ENCODE data around the gene ZNF488. TPM values are rescaled to one million over a fixed set of nuclear protein-coding genes. Genes with fewer than 3 reads are reported as not detected.

ZNF488 gene
- total RNA-seq, 1 donor from 2014 or later, result not detected

DNA sequence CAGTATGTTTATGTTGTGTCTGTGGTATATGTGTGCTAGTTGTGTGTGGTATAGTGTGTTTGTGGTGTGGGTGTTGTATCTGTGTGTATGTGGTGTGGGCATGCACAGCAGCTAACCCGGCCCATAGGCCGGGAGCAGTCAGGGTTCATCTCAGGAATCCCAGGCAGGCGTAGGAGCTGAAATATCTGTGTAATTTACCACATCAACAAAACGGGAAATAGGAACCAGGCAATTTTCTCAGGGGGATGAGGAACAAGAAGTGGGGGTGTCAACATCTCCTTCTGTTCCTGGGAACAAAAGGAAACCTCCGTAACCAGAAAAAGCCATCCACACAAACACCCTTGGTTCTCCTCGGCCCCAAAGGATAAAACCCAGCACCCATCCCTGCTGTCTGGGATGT, 24.5 kb upstream of the ZNF488 start:
- Mint-ChIP-seq H3K27me3 (no peaks in the 10 kb centered on the region), H3K27ac (no peak overlapping the region), H3K9me3 (no peaks in the 10 kb centered on the region), H3K4me3 (no peak overlapping the region), H3K4me1 (no peaks in the 10 kb centered on the region), H3K36me3 (ENCODE audit: low read depth) (no peaks in the 10 kb centered on the region)
- ATAC-seq (ENCODE audit: low read depth) (no peak), DNase-seq (no peak)
- ChIA-PET POLR2A (no interaction called here), CTCF (no interaction called here)
- TF ChIP-seq, protein P1, sequence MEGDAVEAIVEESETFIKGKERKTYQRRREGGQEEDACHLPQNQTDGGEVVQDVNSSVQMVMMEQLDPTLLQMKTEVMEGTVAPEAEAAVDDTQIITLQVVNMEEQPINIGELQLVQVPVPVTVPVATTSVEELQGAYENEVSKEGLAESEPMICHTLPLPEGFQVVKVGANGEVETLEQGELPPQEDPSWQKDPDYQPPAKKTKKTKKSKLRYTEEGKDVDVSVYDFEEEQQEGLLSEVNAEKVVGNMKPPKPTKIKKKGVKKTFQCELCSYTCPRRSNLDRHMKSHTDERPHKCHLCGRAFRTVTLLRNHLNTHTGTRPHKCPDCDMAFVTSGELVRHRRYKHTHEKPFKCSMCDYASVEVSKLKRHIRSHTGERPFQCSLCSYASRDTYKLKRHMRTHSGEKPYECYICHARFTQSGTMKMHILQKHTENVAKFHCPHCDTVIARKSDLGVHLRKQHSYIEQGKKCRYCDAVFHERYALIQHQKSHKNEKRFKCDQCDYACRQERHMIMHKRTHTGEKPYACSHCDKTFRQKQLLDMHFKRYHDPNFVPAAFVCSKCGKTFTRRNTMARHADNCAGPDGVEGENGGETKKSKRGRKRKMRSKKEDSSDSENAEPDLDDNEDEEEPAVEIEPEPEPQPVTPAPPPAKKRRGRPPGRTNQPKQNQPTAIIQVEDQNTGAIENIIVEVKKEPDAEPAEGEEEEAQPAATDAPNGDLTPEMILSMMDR (IDR thresholded peaks at IDR 0.05), result no peak
- intact Hi-C loops (cut with micrococcal nuclease), result no loop called here

DNA sequence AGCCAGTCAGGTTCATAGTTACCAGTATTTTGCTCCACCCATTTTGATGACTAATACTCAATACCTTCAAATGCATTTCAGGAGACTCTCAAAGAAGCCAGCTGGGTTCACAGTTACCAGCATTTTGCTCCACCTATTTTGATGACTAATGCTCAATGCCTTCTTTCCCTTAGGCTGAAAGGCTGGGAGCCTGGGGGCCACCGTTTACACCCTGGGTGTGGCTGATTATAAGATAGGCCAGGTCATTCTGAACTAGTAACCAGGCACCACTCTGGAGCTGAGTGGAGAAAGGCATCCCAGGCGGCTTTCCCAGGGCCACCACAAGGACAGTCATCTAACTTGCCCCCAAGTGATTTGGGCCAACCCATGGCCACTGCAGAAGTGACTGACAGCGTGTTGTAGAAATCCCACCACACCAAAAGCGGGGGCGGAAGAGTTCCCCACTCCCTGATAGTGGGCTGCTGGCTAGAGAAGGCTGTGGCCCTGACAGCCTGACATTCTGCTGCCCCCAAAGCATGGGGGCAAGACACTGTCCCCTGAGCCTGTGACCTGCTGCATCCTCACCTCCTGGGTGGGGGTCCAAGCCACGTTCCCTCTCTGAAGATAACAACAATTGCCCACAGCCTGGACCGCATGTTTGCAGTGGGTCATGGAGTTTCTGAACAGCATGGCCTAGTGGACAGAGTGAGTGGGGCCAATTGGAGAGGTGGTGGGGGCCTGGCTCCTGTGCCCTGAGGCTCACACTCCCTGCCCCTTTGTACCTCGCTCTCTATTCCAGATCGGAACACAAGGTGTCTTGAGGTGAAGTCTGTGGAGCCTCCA, 23.0 kb upstream of the ZNF488 start:
- no peak overlapping the region for H3K27ac Mint-ChIP-seq
- ATAC-seq (ENCODE audit: low read depth), result no peak
- CTCF ChIA-PET, result no interaction called here
- no peaks in the 10 kb centered on the region for H3K9me3 Mint-ChIP-seq
- no peaks in the 10 kb centered on the region for H3K4me1 Mint-ChIP-seq
- intact Hi-C loops (cut with micrococcal nuclease), result no loop called here
- TF ChIP-seq, protein P1 (IDR thresholded peaks at IDR 0.05), result no peak
- POLR2A ChIA-PET, result no interaction called here
- no peak for DNase-seq
- peaks cover 5% of the 10 kb centered on the region for H3K27me3 Mint-ChIP-seq
- no peaks in the 10 kb centered on the region for H3K36me3 Mint-ChIP-seq (ENCODE audit: low read depth)
- H3K4me3 Mint-ChIP-seq, result no peak overlapping the region

DNA sequence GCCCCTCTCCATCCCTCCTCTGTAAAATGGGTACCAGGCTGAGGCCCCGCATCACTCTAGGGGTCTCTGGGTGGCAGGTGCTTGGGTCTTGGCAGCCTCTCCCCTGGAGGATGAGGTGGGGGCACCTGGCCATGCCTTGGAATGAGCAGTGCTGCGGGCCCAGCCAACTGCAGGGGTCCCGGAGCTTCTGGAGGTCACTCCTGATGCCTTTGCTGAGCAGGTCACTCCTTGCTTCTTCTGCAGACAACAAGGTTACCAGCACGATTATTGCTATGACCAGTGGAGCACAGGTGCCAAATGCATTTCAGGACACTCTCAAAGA, 22.4 kb upstream of the ZNF488 start:
- H3K4me3 Mint-ChIP-seq, result no peak overlapping the region
- H3K4me1 Mint-ChIP-seq, result no peaks in the 10 kb centered on the region
- DNase-seq, result no peak
- no peak for ATAC-seq (ENCODE audit: low read depth)
- CTCF ChIA-PET, result no interaction called here
- POLR2A ChIA-PET, result no interaction called here
- intact Hi-C loops (cut with micrococcal nuclease), result no loop called here
- peaks cover 6% of the 10 kb centered on the region for H3K27me3 Mint-ChIP-seq
- no peaks in the 10 kb centered on the region for H3K9me3 Mint-ChIP-seq
- H3K27ac Mint-ChIP-seq, result no peak overlapping the region
- TF ChIP-seq, protein P1 (IDR thresholded peaks at IDR 0.05), result no peak
- H3K36me3 Mint-ChIP-seq (ENCODE audit: low read depth), result no peaks in the 10 kb centered on the region

DNA sequence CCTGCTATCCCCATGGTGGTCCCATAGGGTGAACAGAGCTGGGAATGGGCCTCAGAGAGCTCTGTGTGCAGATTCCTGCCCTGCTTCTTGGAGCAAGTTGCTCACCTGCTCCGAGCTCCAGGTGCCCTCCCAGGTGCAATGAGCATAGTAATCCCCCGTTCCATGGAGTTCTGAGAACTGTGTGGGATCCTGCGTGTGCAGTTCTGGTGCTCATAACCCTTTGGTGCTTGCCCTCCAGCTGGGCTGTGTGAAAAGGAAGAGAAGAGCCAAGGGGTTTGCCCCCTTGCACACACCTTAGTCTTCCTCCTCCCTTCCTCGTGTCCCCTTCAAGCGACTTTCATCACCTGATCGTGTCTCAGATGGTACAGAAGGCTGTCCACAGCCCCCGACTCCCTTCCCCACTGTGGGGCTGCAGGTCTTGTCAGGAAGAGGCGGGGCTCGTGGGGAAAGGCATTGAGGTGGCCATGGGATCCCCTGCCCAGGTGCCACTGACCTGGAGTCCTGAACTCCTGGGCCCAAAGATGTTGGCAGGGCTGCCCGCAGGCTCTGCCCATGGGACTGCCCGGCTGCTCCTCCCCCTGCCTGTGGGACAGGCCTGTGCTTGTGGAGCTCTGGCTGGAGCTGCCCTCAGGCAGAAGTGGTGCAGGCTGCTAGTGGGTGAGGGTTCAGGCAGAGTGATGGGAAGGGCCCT, 21.9 kb upstream of the ZNF488 start:
- TF ChIP-seq, protein P1 (IDR thresholded peaks at IDR 0.05), result no peak
- Mint-ChIP-seq H3K27me3 (peaks cover 6% of the 10 kb centered on the region), H3K4me3 (no peak overlapping the region), H3K9me3 (no peaks in the 10 kb centered on the region), H3K27ac (no peak overlapping the region), H3K4me1 (no peaks in the 10 kb centered on the region), H3K36me3 (ENCODE audit: low read depth) (no peaks in the 10 kb centered on the region)
- no peak for DNase-seq
- ATAC-seq (ENCODE audit: low read depth), result no peak
- CTCF ChIA-PET, result no interaction called here
- POLR2A ChIA-PET, result no interaction called here
- intact Hi-C loops (cut with micrococcal nuclease), result no loop called here

DNA sequence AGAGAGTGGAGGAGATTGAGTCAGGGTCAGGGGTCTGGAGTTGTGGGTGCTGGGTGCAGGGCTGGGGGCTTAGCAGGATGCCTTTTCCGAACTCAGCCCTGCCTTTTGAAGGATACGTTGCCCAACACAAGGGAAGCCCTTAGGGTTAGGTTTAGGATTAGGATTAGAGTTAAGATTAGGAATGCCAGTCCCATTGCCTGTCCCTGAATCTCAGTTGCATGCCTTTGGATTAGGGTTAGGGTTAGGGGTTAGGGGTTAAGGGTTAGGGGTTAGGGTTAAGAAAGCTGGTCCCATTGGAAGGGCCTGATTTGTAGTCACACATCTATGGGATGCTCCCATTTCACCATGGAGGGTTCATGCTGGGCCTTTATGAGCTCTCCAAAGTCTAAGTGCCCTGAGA, 20.8 kb upstream of the ZNF488 start:
- TF ChIP-seq, protein P1 (IDR thresholded peaks at IDR 0.05), result no peak
- Mint-ChIP-seq H3K27ac (no peak overlapping the region), H3K36me3 (ENCODE audit: low read depth) (no peaks in the 10 kb centered on the region), H3K9me3 (no peaks in the 10 kb centered on the region), H3K27me3 (peaks cover 6% of the 10 kb centered on the region), H3K4me1 (no peaks in the 10 kb centered on the region), H3K4me3 (no peak overlapping the region)
- CTCF ChIA-PET, result no interaction called here
- ATAC-seq (ENCODE audit: low read depth) (no peak), DNase-seq (no peak)
- POLR2A ChIA-PET, result no interaction called here
- intact Hi-C loops (cut with micrococcal nuclease), result no loop called here
